ENCODE measurements around the gene SIX3. TPM values are rescaled to one million over a fixed set of nuclear protein-coding genes. Genes with fewer than 3 reads are reported as not detected.

SIX3 gene
- polyA plus RNA-seq, 1 donor from 2014 or later: not detected

DNA sequence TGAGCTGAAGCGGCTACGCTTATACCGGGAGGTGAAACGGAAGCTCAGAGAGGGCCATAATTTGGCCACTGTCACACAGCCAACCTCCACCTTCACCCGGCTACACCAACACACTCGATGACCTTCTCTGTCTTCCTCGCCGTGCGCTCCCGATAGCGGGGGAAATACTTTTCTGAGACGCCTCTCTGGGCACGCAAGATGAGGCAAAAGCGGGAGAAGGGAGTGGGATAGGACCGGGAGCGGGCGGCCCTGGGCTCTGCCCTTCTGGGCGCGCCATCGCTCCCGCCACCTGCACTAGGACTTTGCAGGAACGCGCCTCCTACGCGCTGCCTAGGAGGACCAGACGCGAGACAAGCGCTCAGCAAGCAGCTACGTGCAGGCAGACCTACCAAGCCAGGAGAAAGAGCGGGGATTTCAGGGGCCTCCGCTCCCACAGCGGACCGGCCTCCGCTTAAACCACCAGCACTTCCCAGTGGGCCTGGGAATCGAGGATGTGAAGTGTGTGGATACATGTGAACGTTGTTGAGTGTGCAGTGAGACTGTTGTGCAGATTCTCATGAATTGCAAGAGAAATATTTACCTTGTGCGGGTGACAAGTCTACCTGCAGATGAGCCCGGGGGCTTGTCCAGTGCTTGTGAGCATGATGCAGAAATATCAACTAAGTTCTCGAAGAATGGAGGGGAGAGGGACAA is 11.4 kb downstream of the SIX3 start:
- H3K36me3 Mint-ChIP-seq: no peaks in the 10 kb centered on the region
- peaks cover 5 to 20% (median 5%) of the 10 kb centered on the region in 3 donors for H3K4me1 Mint-ChIP-seq
- H3K27ac Mint-ChIP-seq: peak overlapping the region in 1 of 3 donors; percentile 71
- H3K27me3 Mint-ChIP-seq: peaks cover 68% of the 10 kb centered on the region
- H3K4me3 Mint-ChIP-seq: peak overlapping the region in 3 of 4 donors; percentile 27 to 86 (median 81)
- H3K9me3 Mint-ChIP-seq: no peaks in the 10 kb centered on the region

DNA sequence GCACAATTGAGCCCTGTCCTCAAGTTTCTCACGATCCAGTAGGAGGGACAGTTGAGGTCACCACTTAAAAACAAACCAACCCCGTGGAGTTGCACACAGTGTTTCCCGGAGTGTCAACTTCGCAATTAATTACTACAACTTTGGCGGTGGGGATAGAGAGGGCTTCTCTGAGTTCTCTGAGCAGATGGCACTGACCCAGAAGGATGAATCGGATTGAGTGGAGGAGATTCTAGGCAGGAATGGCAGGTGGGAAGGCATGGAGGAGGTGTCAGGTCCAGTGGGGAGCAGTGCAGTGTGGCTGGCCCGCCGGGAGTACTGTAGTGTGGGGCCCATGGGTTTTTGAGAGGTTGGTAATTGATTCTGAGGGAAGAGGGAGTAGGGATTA is 12.0 kb downstream of the SIX3 start:
- Mint-ChIP-seq H3K27ac (peak overlapping the region in 1 of 3 donors; percentile 71), H3K4me1 (peaks cover 5 to 20% (median 5%) of the 10 kb centered on the region in 3 donors), H3K36me3 (no peaks in the 10 kb centered on the region), H3K9me3 (no peaks in the 10 kb centered on the region), H3K27me3 (peaks cover 64% of the 10 kb centered on the region), H3K4me3 (peak overlapping the region in 2 of 4 donors; percentile 10 to 86)

DNA sequence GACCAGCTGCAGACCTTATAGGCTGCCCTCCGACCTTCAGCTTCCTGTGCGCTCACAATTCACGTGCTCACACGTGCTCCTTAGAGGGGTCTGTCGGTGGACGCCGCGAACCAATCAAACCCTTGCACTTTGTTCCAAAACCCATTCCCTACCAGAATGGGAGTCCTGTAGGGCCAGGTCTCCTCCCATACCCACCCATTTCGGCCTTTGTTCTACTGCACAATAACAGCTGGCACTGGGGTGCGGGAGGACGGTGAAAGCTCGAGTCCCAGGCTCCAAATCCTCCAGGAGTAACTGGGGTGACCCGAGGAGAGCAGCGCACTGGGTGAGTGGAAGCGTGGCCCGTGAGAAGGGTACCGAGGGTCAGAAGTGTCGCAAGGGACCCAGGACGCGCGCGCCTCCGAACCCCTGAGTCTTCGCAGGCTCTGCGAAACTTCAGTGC is 13.0 kb downstream of the SIX3 start:
- Mint-ChIP-seq H3K27ac (no peak overlapping the region), H3K36me3 (no peaks in the 10 kb centered on the region), H3K4me3 (peak overlapping the region in 1 of 4 donors; percentile 28), H3K4me1 (peaks cover 5 to 20% (median 5%) of the 10 kb centered on the region in 3 donors), H3K9me3 (no peaks in the 10 kb centered on the region), H3K27me3 (peaks cover 54% of the 10 kb centered on the region)

DNA sequence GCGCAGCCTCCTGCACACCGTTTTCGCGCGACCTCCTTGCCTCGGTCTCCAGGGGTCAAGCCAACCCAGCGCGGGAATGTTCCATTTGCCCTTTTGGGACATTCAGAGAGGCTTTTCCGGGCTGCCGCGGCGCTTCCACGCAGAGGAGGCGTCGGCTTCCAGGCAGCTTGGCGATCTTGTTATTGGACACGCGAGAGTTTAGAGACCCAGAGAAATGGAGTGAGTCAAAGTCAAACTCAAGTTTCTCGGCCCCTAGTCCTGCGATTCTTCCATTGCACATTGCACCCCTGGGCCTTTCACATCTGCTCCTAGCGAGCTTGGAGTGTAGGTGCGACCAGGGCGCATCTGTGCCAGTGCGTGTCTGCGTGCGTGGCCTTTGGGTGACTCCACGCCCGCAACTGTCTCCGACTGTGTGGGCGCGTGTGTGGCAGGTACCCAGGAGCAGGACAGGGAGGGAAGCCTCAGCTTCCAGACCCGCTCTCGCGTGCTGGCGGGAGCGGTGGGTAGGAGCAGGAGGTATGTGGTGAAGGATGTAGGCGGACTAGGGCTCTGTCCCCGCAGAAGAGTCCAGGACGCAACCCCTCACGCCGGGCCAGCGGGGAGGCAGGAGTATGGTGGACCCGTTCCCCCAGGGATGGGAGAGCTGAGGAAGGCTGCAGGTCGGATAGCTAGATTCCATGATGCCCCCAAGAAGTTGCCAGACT is 13.5 kb downstream of the SIX3 start:
- no peak overlapping the region for H3K27ac Mint-ChIP-seq
- peaks cover 5 to 19% (median 5%) of the 10 kb centered on the region in 3 donors for H3K4me1 Mint-ChIP-seq
- H3K36me3 Mint-ChIP-seq: no peaks in the 10 kb centered on the region
- H3K27me3 Mint-ChIP-seq: peaks cover 54% of the 10 kb centered on the region
- no peaks in the 10 kb centered on the region for H3K9me3 Mint-ChIP-seq
- H3K4me3 Mint-ChIP-seq: peak overlapping the region; percentile 44 to 79 (median 66)

DNA sequence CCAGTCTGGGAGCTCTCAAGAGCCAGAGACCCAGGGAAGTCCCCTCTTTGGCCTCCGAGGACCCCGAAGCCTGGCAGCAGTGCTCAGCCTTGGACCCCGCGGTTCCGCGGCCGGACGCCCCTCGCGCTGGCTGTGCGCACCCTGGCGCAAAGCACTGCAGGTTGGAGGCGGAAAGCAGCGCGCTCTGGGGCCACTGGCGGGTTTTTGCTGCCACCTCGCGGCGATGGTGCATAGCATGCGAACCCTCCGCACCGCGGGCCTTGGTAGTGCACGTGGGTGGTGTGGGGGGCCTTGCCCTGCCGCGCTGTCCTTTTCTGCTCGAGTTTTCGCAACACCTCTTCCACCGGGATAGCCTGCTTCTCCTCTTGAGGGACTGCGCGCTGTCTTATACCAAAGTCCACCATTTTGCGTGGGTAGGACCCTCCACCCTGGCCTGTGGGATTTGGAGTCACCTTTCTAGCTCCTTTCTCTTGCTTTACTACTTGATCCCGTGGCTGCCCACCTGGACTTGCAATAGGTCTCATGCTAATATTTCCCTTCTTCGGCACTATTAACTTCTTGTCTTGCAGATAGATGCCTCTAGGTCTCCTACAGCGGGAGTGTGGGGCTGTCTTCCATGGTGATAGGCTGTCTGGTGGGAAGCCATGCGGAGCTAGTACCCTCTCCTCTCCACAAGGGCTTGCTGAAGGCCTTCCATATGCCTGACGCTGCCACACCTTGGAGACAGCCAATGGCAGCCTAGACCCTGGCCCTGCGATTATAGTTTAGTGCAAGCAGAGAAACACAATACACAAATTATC is 14.3 kb downstream of the SIX3 start:
- H3K4me3 Mint-ChIP-seq: peak overlapping the region in 3 of 4 donors; percentile 62 to 79 (median 71)
- no peaks in the 10 kb centered on the region for H3K36me3 Mint-ChIP-seq
- H3K27me3 Mint-ChIP-seq: peaks cover 47% of the 10 kb centered on the region
- H3K27ac Mint-ChIP-seq: no peak overlapping the region
- no peaks in the 10 kb centered on the region for H3K9me3 Mint-ChIP-seq
- peaks cover 4 to 16% (median 5%) of the 10 kb centered on the region in 3 donors for H3K4me1 Mint-ChIP-seq

DNA sequence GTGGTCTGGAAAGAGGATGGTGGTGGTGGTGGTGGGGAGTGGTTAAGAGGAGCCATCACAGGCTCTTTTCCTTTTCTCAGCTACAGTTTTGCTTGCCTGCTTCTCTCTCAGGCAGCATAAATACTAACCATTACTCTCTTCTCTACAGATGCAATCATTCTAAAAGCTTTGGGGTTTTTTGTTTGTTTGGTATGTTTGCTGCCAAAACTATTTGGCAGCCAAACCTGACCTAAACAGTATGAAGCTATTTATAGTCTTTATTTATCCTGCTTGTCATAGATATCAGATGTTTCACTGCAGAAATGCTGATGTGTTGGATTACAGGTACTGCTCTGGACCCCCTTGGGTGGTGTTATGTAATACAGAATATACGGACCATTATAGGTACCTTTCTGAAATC is 15.3 kb downstream of the SIX3 start:
- H3K27ac Mint-ChIP-seq: no peak overlapping the region
- peaks cover 39% of the 10 kb centered on the region for H3K27me3 Mint-ChIP-seq
- H3K36me3 Mint-ChIP-seq: no peaks in the 10 kb centered on the region
- no peak overlapping the region for H3K4me3 Mint-ChIP-seq
- H3K4me1 Mint-ChIP-seq: peaks cover 0 to 14% (median 5%) of the 10 kb centered on the region in 3 donors
- H3K9me3 Mint-ChIP-seq: no peaks in the 10 kb centered on the region

DNA sequence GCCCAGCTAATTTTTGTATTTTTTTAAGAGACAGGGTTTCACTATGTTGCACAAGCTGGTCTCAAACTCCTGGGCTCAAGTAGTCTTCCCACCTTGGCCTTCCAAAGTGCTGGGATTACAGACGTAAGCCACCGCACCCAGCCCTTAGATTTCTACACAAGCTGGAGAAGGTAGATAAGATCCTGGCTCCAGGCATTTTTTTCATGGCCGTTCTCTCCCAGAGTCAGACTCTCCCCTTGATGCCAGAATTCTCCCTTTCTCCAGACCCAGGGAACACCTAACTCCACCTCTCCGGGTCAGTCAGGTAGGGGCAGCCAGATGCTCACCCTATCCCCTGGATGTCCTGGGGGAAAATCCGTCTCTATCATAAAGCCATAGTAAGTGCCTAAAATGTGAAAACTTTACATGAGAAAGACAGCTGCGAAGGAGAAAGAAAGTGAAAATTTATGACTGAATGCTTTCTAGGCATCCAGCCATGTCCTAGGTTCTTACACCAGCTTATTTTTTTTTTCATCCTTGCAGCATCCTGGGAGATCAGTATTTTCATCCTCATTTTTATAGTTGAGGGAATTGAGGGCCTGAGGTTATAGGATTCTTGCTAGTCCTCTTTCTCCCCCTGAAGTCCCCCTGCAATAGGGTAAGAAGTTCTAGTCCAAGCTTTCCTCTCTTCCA is 16.3 kb downstream of the SIX3 start:
- no peaks in the 10 kb centered on the region for H3K9me3 Mint-ChIP-seq
- H3K27ac Mint-ChIP-seq: no peak overlapping the region
- H3K27me3 Mint-ChIP-seq: peaks cover 37% of the 10 kb centered on the region
- no peaks in the 10 kb centered on the region for H3K36me3 Mint-ChIP-seq
- peaks cover 0 to 8% (median 5%) of the 10 kb centered on the region in 3 donors for H3K4me1 Mint-ChIP-seq
- no peak overlapping the region for H3K4me3 Mint-ChIP-seq

DNA sequence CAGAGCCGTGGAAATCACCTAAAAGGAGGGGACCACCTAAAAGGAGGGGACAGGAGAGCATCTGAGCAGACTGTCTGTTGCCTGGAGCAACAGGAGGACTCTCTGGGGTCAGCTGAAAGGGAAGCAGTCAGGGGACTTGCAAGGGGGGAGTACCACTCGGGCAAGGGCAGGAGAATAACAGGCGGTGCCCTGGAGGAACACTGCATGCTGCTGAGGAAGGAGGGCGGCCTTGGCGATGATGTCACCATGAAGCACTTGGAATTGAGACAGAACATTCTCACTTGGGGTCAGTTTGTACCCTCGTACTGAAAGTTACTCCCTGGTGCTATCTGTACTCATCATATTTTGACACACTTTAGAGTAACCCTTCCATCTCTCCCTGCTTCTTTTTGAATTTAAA is 18.4 kb downstream of the SIX3 start:
- Mint-ChIP-seq H3K4me1 (peaks cover 0 to 6% (median 5%) of the 10 kb centered on the region in 3 donors), H3K36me3 (no peaks in the 10 kb centered on the region), H3K4me3 (no peak overlapping the region), H3K9me3 (no peaks in the 10 kb centered on the region), H3K27ac (no peak overlapping the region), H3K27me3 (peaks cover 26% of the 10 kb centered on the region)

DNA sequence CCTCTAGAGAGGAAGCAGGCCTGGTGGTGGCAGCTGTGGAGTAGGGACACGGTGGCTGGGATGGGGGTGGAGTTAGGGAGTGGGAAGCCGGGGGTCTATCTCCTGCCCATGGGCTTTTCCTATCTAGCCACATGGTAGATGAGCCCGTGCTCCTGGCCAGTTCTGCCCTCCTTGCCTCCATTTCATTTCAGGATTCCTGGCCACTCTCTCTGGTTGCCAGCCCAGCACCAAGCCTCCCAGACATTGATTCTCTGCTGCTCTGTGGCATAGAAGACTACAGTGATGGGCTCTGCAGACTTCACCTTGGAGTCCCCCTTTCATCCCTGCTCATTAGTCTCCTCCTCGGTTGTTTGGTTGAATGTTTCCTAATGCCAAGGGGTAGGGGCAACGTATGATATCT is 19.4 kb downstream of the SIX3 start:
- Mint-ChIP-seq H3K4me1 (no peaks in the 10 kb centered on the region), H3K27me3 (peaks cover 21% of the 10 kb centered on the region), H3K36me3 (no peaks in the 10 kb centered on the region), H3K9me3 (no peaks in the 10 kb centered on the region), H3K4me3 (no peak overlapping the region), H3K27ac (no peak overlapping the region)

DNA sequence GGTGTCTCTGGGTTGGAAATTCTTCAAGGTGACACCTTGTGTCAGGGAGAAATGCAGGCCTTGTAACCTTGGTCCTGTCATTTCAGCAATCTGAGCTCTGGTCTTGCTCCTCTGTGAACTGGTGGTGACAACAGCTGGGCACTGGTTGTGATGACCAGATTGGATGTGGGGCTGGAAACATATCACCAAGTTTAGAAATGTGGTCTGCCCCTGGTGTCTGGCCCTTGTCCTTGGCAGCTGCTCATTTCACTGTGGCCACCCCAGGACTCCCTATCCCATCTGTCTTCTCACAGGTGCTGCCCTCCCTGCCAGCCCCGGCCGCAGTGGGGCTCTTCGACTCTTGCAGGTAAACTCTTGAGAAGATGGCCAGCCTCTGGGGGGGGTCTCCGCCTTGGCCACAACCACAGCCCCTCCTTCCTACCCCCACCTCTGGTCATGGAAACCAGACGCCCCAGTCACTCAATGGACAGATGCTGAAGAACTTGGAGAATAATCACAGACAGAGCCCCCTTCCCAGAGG is 20.7 kb downstream of the SIX3 start:
- Mint-ChIP-seq H3K9me3 (no peaks in the 10 kb centered on the region), H3K4me1 (no peaks in the 10 kb centered on the region), H3K27ac (no peak overlapping the region), H3K27me3 (peaks cover 14% of the 10 kb centered on the region), H3K36me3 (no peaks in the 10 kb centered on the region), H3K4me3 (no peak overlapping the region)

DNA sequence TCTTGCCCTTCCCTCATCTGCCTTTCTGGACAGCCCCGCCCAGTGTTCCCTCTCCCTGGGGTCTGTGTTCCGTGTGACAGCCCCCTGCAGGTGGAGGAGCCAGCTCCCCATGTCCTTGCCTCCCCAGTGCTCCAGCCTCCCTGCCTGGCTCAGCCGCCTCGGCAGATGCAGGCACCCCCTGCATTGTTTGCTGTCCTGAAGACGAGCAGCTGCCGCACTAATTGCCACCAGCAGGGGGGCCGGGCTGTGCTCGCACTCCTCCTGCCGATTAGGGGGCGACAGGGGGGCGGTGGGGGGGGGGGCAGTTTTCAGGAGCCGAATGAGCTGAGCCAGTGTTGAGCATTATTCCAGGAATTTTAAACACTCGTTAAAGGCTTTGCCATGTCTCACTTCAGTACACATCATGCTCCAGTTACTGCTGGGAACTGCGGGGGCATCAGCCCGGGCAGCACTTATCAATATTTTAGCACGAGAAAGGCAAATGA is 23.3 kb downstream of the SIX3 start:
- H3K27ac Mint-ChIP-seq: no peak overlapping the region
- no peaks in the 10 kb centered on the region for H3K4me1 Mint-ChIP-seq
- peak overlapping the region in 1 of 4 donors; percentile 67 for H3K4me3 Mint-ChIP-seq
- peaks cover 12% of the 10 kb centered on the region for H3K27me3 Mint-ChIP-seq
- H3K9me3 Mint-ChIP-seq: no peaks in the 10 kb centered on the region
- H3K36me3 Mint-ChIP-seq: no peaks in the 10 kb centered on the region

DNA sequence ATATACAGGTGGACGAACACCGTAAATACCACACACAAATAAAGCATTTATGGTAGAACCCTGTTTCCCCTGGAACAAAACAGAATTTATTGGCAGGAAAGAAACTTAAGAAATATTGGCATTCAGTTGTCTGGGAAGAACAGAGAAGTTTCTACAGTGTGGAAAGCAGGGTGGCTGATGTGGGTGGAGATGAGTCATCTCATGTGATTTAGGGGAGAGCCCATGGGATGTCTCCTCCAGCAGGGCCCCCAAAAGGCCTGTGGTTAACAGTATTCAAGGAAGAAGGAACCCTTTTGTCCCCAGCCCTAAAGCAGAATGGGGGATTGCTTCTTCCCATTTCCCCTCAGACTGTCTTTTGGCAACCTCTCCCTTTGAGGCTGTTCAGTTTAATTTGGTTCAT is 24.2 kb downstream of the SIX3 start:
- Mint-ChIP-seq H3K4me1 (no peaks in the 10 kb centered on the region), H3K4me3 (no peak overlapping the region), H3K36me3 (no peaks in the 10 kb centered on the region), H3K27ac (peak overlapping the region in 1 of 3 donors; percentile 14), H3K27me3 (peaks cover 12% of the 10 kb centered on the region), H3K9me3 (no peaks in the 10 kb centered on the region)

DNA sequence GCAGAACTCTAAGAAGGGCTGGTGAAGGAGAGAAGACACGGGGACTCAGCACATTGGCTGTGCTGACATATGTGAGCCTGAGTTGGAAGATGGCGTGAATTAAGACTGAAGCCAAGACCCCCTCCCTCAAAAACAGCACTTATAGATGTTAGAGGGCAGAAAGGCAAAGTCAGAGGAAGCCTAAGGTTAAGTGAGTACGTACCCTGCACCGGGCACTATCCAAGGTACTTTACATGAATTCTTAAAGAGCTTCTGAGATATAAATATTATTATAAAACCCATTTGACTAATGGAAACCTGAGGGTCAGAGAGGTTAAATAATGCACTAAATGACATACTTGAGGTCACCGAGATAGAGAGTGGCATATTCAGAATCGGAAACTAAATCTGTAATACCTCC is 25.6 kb downstream of the SIX3 start:
- Mint-ChIP-seq H3K9me3 (no peaks in the 10 kb centered on the region), H3K4me1 (no peaks in the 10 kb centered on the region), H3K4me3 (no peak overlapping the region), H3K27me3 (peaks cover 17% of the 10 kb centered on the region), H3K27ac (no peak overlapping the region), H3K36me3 (no peaks in the 10 kb centered on the region)

DNA sequence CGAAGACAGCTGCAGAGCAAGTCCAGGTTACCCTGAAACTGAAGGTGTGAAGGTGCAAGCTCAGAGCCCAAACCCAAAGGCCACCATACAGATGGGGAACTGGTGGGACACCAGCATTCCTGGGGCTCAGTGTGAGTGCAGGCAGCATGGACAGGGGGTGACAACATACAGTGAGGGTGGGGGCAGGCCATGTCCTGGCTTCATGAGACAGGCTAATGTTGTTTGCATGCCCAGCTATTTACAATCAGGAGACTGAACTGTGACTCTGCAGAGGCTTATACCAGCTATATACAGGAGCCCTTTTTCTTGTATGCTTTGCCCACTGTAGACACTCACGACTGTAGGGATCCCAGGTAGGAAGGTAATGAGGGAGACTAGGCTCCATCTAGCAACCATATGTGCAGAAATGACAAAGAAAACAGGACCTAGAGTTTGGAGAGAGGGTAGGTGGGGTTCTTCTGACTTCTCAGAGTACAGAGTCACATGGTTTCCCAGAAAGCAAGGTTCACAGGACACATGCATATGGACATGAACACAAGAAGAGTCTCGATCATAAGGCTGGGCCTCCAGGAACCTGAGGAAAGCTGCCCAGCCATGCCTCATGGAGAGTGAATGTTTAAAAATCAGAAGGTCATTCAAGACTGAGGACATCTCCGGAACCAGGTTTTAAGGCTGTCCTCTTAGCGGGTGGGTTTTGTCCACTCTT is 26.4 kb downstream of the SIX3 start:
- Mint-ChIP-seq H3K4me1 (no peaks in the 10 kb centered on the region), H3K9me3 (no peaks in the 10 kb centered on the region), H3K4me3 (no peak overlapping the region), H3K27ac (peak overlapping the region in 1 of 3 donors; percentile 55), H3K36me3 (no peaks in the 10 kb centered on the region), H3K27me3 (peaks cover 20% of the 10 kb centered on the region)
